Mucosa of stomach (tissue), 1 donor: ENCODE results near the gene FLNA.

Source experiments
- H3K27me3 ChIP-seq: one replicate; pipeline ENCODE4 v1.7.0; 2013; ENCODE audit warnings: mild to moderate bottlenecking, low read length; ENCODE audit not compliant: control insufficient read depth, insufficient read depth
- H3K36me3 ChIP-seq: one replicate; pipeline ENCODE4 v1.7.0; 2013; ENCODE audit warnings: low read length; ENCODE audit not compliant: control insufficient read depth, insufficient read depth
- H3K4me1 ChIP-seq: one replicate; pipeline ENCODE4 v1.7.0; 2013; ENCODE audit warnings: mild to moderate bottlenecking, low read length; ENCODE audit not compliant: control insufficient read depth, insufficient read depth
- H3K4me3 ChIP-seq: one replicate; pipeline ENCODE4 v1.7.0; 2013; ENCODE audit warnings: low read length
- H3K9ac ChIP-seq: one replicate; pipeline ENCODE4 v1.7.0; 2013; ENCODE audit warnings: mild to moderate bottlenecking, low read length, moderate library complexity
- H3K9me3 ChIP-seq: one replicate; pipeline ENCODE4 v1.7.0; 2013; ENCODE audit warnings: mild to moderate bottlenecking, low read length, moderate library complexity; ENCODE audit not compliant: control insufficient read depth
- donor health status: Pancreatic carcinoma.

The FLNA gene

GRCh38 chrX:154379569-154379951, 5.1 kb upstream of the FLNA start:
- H3K36me3 ChIP-seq, result no peaks in the 10 kb centered on the region
- no peaks in the 10 kb centered on the region for H3K9me3 ChIP-seq
- peak overlapping the region; percentile 18 for H3K4me3 ChIP-seq
- H3K4me1 ChIP-seq, result peaks cover 22% of the 10 kb centered on the region
- peak overlapping the region; percentile 94 for H3K9ac ChIP-seq
- peaks cover 6% of the 10 kb centered on the region for H3K27me3 ChIP-seq

- H3K4me1 ChIP-seq, result peaks cover 20% of the 10 kb centered on the region
Observed at GRCh38 chrX:154378799-154379568, 4.5 kb upstream of the FLNA start, which contains the start of gene EMD. Gene EMD, plus strand, starts transcription at chrX:154379295. Its CDS starts 190 bp downstream, at chrX:154379485.

GRCh38 chrX:154378059-154378798, 3.8 kb upstream of the FLNA start:
- H3K36me3 ChIP-seq, result no peaks in the 10 kb centered on the region
- no peaks in the 10 kb centered on the region for H3K9me3 ChIP-seq
- H3K27me3 ChIP-seq, result no peaks in the 10 kb centered on the region
- peak overlapping the region; percentile 55 for H3K9ac ChIP-seq
- H3K4me1 ChIP-seq, result peaks cover 27% of the 10 kb centered on the region
- no peak overlapping the region for H3K4me3 ChIP-seq

More at GRCh38 chrX:154378799-154379568, 4.5 kb upstream of the FLNA start, which contains the start of gene EMD:
- H3K36me3 ChIP-seq, result no peaks in the 10 kb centered on the region
- H3K9ac ChIP-seq, result peak within 1 kb of the TSS; percentile 94
- peak within 1 kb of the TSS; percentile 18 for H3K4me3 ChIP-seq
- no peaks in the 10 kb centered on the region for H3K9me3 ChIP-seq
- H3K27me3 ChIP-seq, result peaks cover 1% of the 10 kb centered on the region

GRCh38 chrX:154376774-154377173, 2.3 kb upstream of the FLNA start:
- Histone ChIP-seq H3K9ac (no peak overlapping the region), H3K9me3 (no peaks in the 10 kb centered on the region), H3K4me3 (no peak overlapping the region), H3K4me1 (peaks cover 29% of the 10 kb centered on the region), H3K36me3 (no peaks in the 10 kb centered on the region), H3K27me3 (no peaks in the 10 kb centered on the region)

- H3K9me3 ChIP-seq, result no peaks in the 10 kb centered on the region
- peak overlapping the region; percentile 39 for H3K9ac ChIP-seq
- H3K27me3 ChIP-seq, result peaks cover 2% of the 10 kb centered on the region
- H3K4me3 ChIP-seq, result no peak overlapping the region
- H3K4me1 ChIP-seq, result peaks cover 22% of the 10 kb centered on the region
- no peaks in the 10 kb centered on the region for H3K36me3 ChIP-seq
Observed at GRCh38 chrX:154375156-154375504, 696 bp upstream of the FLNA start.

GRCh38 chrX:154373340-154374306, 811 bp downstream of the FLNA start:
- Histone ChIP-seq H3K4me3 (peak overlapping the region; percentile 4), H3K9ac (peak overlapping the region; percentile 47), H3K4me1 (peaks cover 18% of the 10 kb centered on the region), H3K36me3 (no peaks in the 10 kb centered on the region), H3K9me3 (no peaks in the 10 kb centered on the region), H3K27me3 (peaks cover 5% of the 10 kb centered on the region)

- Histone ChIP-seq H3K36me3 (no peaks in the 10 kb centered on the region), H3K4me1 (peaks cover 18% of the 10 kb centered on the region), H3K27me3 (peaks cover 5% of the 10 kb centered on the region), H3K9me3 (no peaks in the 10 kb centered on the region), H3K9ac (no peak overlapping the region), H3K4me3 (no peak overlapping the region)
Observed at GRCh38 chrX:154372612-154373022, 1.8 kb downstream of the FLNA start.

GRCh38 chrX:154371789-154372300, 2.6 kb downstream of the FLNA start:
- Histone ChIP-seq H3K4me3 (no peak overlapping the region), H3K9me3 (no peaks in the 10 kb centered on the region), H3K4me1 (peaks cover 18% of the 10 kb centered on the region), H3K27me3 (peaks cover 5% of the 10 kb centered on the region), H3K36me3 (no peaks in the 10 kb centered on the region), H3K9ac (no peak overlapping the region)

GRCh38 chrX:154371017-154371788, 3.2 kb downstream of the FLNA start:
- H3K9me3 ChIP-seq, result no peaks in the 10 kb centered on the region
- H3K4me1 ChIP-seq, result peaks cover 18% of the 10 kb centered on the region
- H3K27me3 ChIP-seq, result peaks cover 5% of the 10 kb centered on the region
- H3K9ac ChIP-seq, result peak overlapping the region; percentile 47
- H3K36me3 ChIP-seq, result no peaks in the 10 kb centered on the region
- H3K4me3 ChIP-seq, result no peak overlapping the region

GRCh38 chrX:154370300-154371016, 4.0 kb downstream of the FLNA start:
- H3K36me3 ChIP-seq, result no peaks in the 10 kb centered on the region
- H3K27me3 ChIP-seq, result peaks cover 5% of the 10 kb centered on the region
- peak overlapping the region; percentile 47 for H3K9ac ChIP-seq
- H3K9me3 ChIP-seq, result no peaks in the 10 kb centered on the region
- peak overlapping the region; percentile 25 for H3K4me3 ChIP-seq
- H3K4me1 ChIP-seq, result peaks cover 18% of the 10 kb centered on the region
